Stomach (tissue), 9 donors: ENCODE data around the gene KLC3. TPM values are rescaled to one million over a fixed set of nuclear protein-coding genes. Genes with fewer than 3 reads are reported as not detected.
"Not testable (repeated sequence)": the region's sequence is repeated elsewhere in the genome, so short reads cannot be mapped to it uniquely, and the experiment has no call there.

Source experiments
- DNase-seq, 2 donors: peaks; one replicate each; pipeline versions ENCODE4 v3.0.0 to v3.0.0-alpha.2; 2013 to 2019
- H3K27ac ChIP-seq, 5 donors: fragments of 200-600 bp in 4 of 5; sonication (generic) in 4 of 5; one replicate each; pipeline ENCODE4 v1.5.1; 2013 to 2019; ENCODE audit warnings: mild to moderate bottlenecking in 1 of 5, moderate library complexity in 1 of 5
- H3K27me3 ChIP-seq, 3 donors: fragments of 200-600 bp; sonication (generic); one replicate each; pipeline ENCODE4 v1.5.1; 2017 to 2019; ENCODE audit warnings: mixed run types in 1 of 3
- H3K36me3 ChIP-seq, 4 donors: fragments of 200-600 bp; sonication (generic); 1 replicate in 3 of 4; 2 replicates in 1 of 4; pipeline ENCODE4 v1.5.1; 2016 to 2019
- H3K4me1 ChIP-seq, 4 donors: fragments of 200-600 bp; sonication (generic); one replicate each; pipeline ENCODE4 v1.5.1; 2016 to 2019
- H3K4me3 ChIP-seq, 4 donors: fragments of 200-600 bp; sonication (generic) in 3 of 4; one replicate each; pipeline ENCODE4 v1.5.1; 2016 to 2019; ENCODE audit warnings: mild to moderate bottlenecking in 1 of 4
- H3K9me3 ChIP-seq, 4 donors: fragments of 200-600 bp; sonication (generic); one replicate each; pipeline ENCODE4 v1.5.1; 2016 to 2019
- EP300 ChIP-seq: sonication (generic); formaldehyde crosslinking; IDR thresholded peaks from one replicate; pipeline ENCODE4 v1.6.1; 2017; ENCODE audit warnings: antibody characterized with exemption
- POLR2A ChIP-seq, 4 donors: fragments of 450-650 bp; IDR thresholded peaks; one replicate each; pipeline ENCODE4 v1.6.1; 2016; ENCODE audit warnings: antibody characterized with exemption in 4 of 4, control low read depth in 2 of 4, mild to moderate bottlenecking in 1 of 4, moderate library complexity in 1 of 4
- POLR2AphosphoS5 ChIP-seq, 3 donors: sonication (generic); formaldehyde crosslinking; IDR thresholded peaks; one replicate each; pipeline ENCODE4 v1.6.1; 2016; ENCODE audit warnings: antibody characterized with exemption in 3 of 3
- WGBS, 5 donors: extraction: QIAGEN DNeasy Blood & Tissue Kit in 3 of 5; methylation state at CpG; one replicate each; pipeline versions ENCODE4 v1.1.5 to v1.1.7; 2013 to 2018; 5-methylcytosine and 5-hydroxymethylcytosine counted together
- intact Hi-C: fragments of 100-400 bp; cut with DNase I; formaldehyde crosslinking; loops from one replicate; pipeline ENCODE4 v1.15.1; 2023; ENCODE audit warnings: low total_unique reads
- polyA plus RNA-seq, 3 donors: library from polyadenylated mRNA; stranded (reverse); fragments of 200-250 nt; gene quantifications; one replicate each; pipeline ENCODE4 v1.2.3, GENCODE V29; 2013
- total RNA-seq, 5 donors: library from RNA; depleted of rRNA; stranded (reverse); fragments of >200 nt; gene quantifications; one replicate each; pipeline versions ENCODE4 v1.1.0 to v1.2.3, GENCODE V29; 2014 to 2016
- TF ChIP-seq, protein P1 (sequence below), 7 experiments: fragments of 450-650 bp in 4 of 7; fragments of 200-600 bp in 3 of 7; sonication (generic) in 3 of 7; IDR thresholded peaks; one replicate each; pipeline ENCODE4 v1.5.1; 2016 to 2019; ENCODE audit warnings: antibody characterized with exemption in 7 of 7, control low read depth in 2 of 7, mild to moderate bottlenecking in 1 of 7
- donor health status: healthy with polysubstance abuse.
- donor health status: Bipolar disorder and iron deficiency.
- donor health status: healthy.

The KLC3 gene
- total and polyA plus RNA-seq, 8 donors: 0.61 to 7.0 (median 0.99) TPM; not detected in 4

GRCh38 chr19:45331411-45331810 lies 9.1 kb upstream of the KLC3 start:
- Histone ChIP-seq H3K9me3 (no peaks in the 10 kb centered on the region), H3K27me3 (peaks cover 0 to 4% (median 0%) of the 10 kb centered on the region in 3 donors), H3K4me1 (peaks cover 0 to 4% (median 2%) of the 10 kb centered on the region in 4 donors), H3K36me3 (no peaks in the 10 kb centered on the region), H3K4me3 (no peak overlapping the region), H3K27ac (no peak overlapping the region)
- TF ChIP-seq POLR2A (IDR thresholded peaks at IDR 0.05) (no peak), POLR2AphosphoS5 (IDR thresholded peaks at IDR 0.05) (no peak), EP300 (no peak)
- TF ChIP-seq, protein P1, sequence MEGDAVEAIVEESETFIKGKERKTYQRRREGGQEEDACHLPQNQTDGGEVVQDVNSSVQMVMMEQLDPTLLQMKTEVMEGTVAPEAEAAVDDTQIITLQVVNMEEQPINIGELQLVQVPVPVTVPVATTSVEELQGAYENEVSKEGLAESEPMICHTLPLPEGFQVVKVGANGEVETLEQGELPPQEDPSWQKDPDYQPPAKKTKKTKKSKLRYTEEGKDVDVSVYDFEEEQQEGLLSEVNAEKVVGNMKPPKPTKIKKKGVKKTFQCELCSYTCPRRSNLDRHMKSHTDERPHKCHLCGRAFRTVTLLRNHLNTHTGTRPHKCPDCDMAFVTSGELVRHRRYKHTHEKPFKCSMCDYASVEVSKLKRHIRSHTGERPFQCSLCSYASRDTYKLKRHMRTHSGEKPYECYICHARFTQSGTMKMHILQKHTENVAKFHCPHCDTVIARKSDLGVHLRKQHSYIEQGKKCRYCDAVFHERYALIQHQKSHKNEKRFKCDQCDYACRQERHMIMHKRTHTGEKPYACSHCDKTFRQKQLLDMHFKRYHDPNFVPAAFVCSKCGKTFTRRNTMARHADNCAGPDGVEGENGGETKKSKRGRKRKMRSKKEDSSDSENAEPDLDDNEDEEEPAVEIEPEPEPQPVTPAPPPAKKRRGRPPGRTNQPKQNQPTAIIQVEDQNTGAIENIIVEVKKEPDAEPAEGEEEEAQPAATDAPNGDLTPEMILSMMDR (IDR thresholded peaks at IDR 0.05): no peak
- 67 to 93% (median 84%) methylated on average over 3 to 7 of the region's 7 CpGs for WGBS, 5 donors
- no peak for DNase-seq
- intact Hi-C loops: no loop called here

DNA sequence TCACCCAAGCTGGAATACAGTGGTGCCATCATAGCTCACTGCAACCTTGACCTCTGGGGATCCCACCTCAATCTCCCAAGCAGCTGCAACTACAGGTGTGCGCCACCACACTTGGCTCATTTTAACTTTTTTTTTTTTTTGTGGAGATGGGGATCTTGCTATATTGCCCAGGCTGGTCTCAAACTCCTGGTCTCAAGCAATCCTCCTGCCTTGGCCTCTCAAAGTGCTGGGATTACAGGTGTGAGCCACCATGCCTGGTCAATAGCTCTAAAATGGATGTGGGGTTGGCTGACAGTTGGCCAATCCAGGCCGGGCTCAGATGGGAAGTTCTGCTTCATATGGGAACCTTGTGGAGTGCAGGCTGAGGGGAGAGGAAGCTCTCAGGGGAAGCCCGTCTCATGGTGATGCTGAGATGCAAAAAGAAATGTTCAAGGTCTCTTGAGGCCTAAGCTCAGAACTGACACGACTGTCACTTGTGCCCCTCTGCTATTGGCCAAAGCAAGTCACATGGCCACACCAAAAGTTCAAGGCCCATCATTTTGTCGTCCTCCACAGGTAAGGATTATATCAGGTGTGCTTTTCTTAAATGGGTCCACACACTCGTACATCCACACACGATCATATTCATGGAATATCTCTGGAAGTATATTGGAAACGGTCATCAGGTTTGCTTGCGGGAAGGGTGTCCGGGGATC lies 6.8 kb upstream of the KLC3 start:
- Histone ChIP-seq H3K27ac (no peak overlapping the region), H3K4me1 (peaks cover 0 to 5% (median 2%) of the 10 kb centered on the region in 4 donors), H3K4me3 (no peak overlapping the region), H3K36me3 (no peaks in the 10 kb centered on the region), H3K9me3 (no peaks in the 10 kb centered on the region), H3K27me3 (peaks cover 0 to 16% (median 0%) of the 10 kb centered on the region in 3 donors)
- 80 to 85% (median 83%) methylated on average over 10 of the region's 10 CpGs for WGBS, 5 donors
- intact Hi-C loops: no loop called here
- DNase-seq: no peak
- TF ChIP-seq, protein P1 (IDR thresholded peaks at IDR 0.05): no peak
- no peak for TF ChIP-seq POLR2AphosphoS5 (IDR thresholded peaks at IDR 0.05)
- no peak for TF ChIP-seq EP300
- TF ChIP-seq POLR2A (IDR thresholded peaks at IDR 0.05): no peak

GRCh38 chr19:45334881-45335280 lies 5.7 kb upstream of the KLC3 start:
- H3K27ac ChIP-seq, H3K4me1 ChIP-seq, H3K36me3 ChIP-seq, intact Hi-C loops, DNase-seq, H3K9me3 ChIP-seq, H3K4me3 ChIP-seq: not testable (repeated sequence)
- H3K27me3 ChIP-seq: peaks cover 0 to 26% (median 1%) of the 10 kb centered on the region in 3 donors
- 85 to 95% (median 93%) methylated on average over 4 of the region's 4 CpGs for WGBS, 5 donors

DNA sequence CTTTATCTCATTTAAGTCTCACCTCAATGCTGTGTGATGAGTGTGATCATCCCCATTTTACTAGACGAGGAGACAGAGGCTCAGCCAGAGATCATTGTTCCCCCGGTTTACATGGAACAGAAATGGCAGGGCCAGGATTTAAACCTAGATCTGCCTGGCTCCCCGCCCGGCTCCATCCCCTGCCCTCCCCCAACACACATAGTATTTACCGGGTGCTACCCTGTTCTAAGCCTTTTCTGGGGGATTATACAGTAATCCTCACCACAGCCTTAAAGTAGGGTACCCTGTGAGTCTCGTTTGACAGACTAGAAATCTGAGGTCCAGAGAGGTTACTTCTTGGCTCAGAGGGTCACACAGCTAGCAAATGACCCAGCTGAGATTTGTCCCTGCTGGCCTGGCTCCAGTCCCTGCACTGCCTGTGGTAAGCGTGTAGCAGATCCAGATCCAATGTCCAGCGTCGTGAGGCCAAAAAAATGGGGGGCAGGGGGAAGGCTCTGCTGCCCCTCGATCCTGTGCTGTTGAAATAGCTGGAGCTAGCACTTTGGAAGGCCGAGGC lies 3.8 kb upstream of the KLC3 start:
- H3K27ac ChIP-seq: no peak overlapping the region
- no peaks in the 10 kb centered on the region for H3K9me3 ChIP-seq
- DNase-seq: no peak
- H3K4me3 ChIP-seq: no peak overlapping the region
- 53 to 63% (median 59%) methylated on average over 11 of the region's 11 CpGs for WGBS, 5 donors
- no peak for TF ChIP-seq EP300
- no peak for TF ChIP-seq POLR2A (IDR thresholded peaks at IDR 0.05)
- TF ChIP-seq, protein P1 (IDR thresholded peaks at IDR 0.05): no peak
- no peak for TF ChIP-seq POLR2AphosphoS5 (IDR thresholded peaks at IDR 0.05)
- intact Hi-C loops: no loop called here
- H3K36me3 ChIP-seq: no peaks in the 10 kb centered on the region
- peaks cover 0 to 45% (median 14%) of the 10 kb centered on the region in 3 donors for H3K27me3 ChIP-seq
- peaks cover 10 to 18% (median 14%) of the 10 kb centered on the region in 4 donors for H3K4me1 ChIP-seq

DNA sequence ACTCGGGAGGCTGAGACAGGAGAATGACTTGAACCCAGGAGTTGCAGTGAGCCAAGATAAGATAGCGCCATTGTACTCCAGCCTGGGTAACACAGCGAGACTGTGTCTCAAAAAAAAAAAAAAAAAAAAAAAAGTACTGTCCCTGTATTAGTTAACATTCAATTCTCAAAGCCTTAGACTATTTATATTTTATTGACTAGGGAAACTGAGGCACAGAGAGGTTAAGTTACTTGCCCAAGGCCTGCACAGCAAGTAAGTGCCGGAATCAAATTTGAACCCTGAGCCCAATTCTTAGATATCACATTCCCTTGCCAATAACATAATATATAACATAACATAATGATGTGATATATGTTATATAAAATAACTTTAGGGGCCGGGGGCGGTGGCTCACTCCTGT lies 921 bp upstream of the KLC3 start:
- H3K36me3 ChIP-seq: no peaks in the 10 kb centered on the region
- H3K4me3 ChIP-seq: no peak overlapping the region
- H3K4me1 ChIP-seq: peaks cover 10 to 18% (median 14%) of the 10 kb centered on the region in 4 donors
- 68 to 85% (median 74%) methylated on average over 6 of the region's 6 CpGs for WGBS, 5 donors
- no peak overlapping the region for H3K27ac ChIP-seq
- intact Hi-C loops: no loop called here
- TF ChIP-seq, protein P1 (IDR thresholded peaks at IDR 0.05): no peak
- TF ChIP-seq EP300: no peak
- TF ChIP-seq POLR2AphosphoS5 (IDR thresholded peaks at IDR 0.05): no peak
- TF ChIP-seq POLR2A (IDR thresholded peaks at IDR 0.05): no peak
- peaks cover 0 to 63% (median 15%) of the 10 kb centered on the region in 3 donors for H3K27me3 ChIP-seq
- no peak for DNase-seq
- H3K9me3 ChIP-seq: no peaks in the 10 kb centered on the region
